HepG2 (cell line): Measurements from ENCODE around the gene DARS2. TPM values are rescaled to one million over a fixed set of nuclear protein-coding genes. Genes with fewer than 3 reads are reported as not detected.
"Not testable (repeated sequence)": the region's sequence is repeated elsewhere in the genome, so short reads cannot be mapped to it uniquely, and the experiment has no call there.

Source experiments
- ATAC-seq: fragments of 200-7000 bp; cut with Tn5 transposase; 3 replicates; pipeline ENCODE4 v1.9.1; 2020; ENCODE audit warnings: mild to moderate bottlenecking, moderate library complexity
- BruUV-seq: library from RNA; stranded (reverse); fragments of 400-500 nt; replicated peaks from 2 replicates; lab custom pipeline; 2021; lab: Mats Ljungman, UMichigan
- CTCF ChIA-PET: fragments of 300-600 bp; formaldehyde crosslinking; extraction: SDS; loops from one replicate; lab custom pipeline; 2021; ENCODE audit warnings: low total read pairs, inconsistent platforms, low intra/inter-chr PET ratio; lab: Yijun Ruan, JAX
- POLR2A ChIA-PET: fragments of 350-600 bp; sonication (Branson Sonifier 250); formaldehyde crosslinking; loops from one replicate; lab custom pipeline; 2020; ENCODE audit warnings: antibody characterized with exemption, inconsistent platforms; lab: Yijun Ruan, JAX
- DNase-seq: peaks from one replicate; pipeline ENCODE4 v3.0.0-alpha.2; 2015; ENCODE audit warnings: low spot score
- FAIRE-seq: peaks from 3 replicates; lab custom pipeline; 2011; peaks lifted over from hg19 to GRCh38; lab: Jason Lieb, UNC
- H2AFZ ChIP-seq: one replicate; pipeline ENCODE4 v1.6.1; 2011; ENCODE audit warnings: low read length, inconsistent platforms
- H3K27ac ChIP-seq: fragments of 300-600 bp; 3 replicates; pipeline ENCODE4 v1.8.0; 2011; ENCODE audit warnings: mixed run types, mild to moderate bottlenecking, mixed read lengths, low read length, inconsistent platforms; ENCODE audit not compliant: insufficient read depth; ENCODE audit errors: extremely low read length
- H3K27me3 ChIP-seq, 2 experiments: fragments of 200-600 bp in 1 of 2; 2 replicates in 1 of 2; 3 replicates in 1 of 2; pipeline versions ENCODE4 v1.6.0 to v1.8.0; 2011; ENCODE audit warnings: low read length in 2 of 2, mild to moderate bottlenecking in 2 of 2, moderate library complexity in 2 of 2, inconsistent platforms in 1 of 2; ENCODE audit not compliant: insufficient read depth in 2 of 2, control insufficient read depth in 1 of 2
- H3K36me3 ChIP-seq, 2 experiments: fragments of 200-600 bp in 1 of 2; replicated peaks in 1 of 2; 2 replicates in 1 of 2; 3 replicates in 1 of 2; pipeline versions ENCODE4 v1.5.1 to v1.8.0; 2011; ENCODE audit warnings: low read length in 2 of 2, inconsistent platforms in 1 of 2; ENCODE audit not compliant: insufficient read depth in 2 of 2, control insufficient read depth in 1 of 2
- H3K4me1 ChIP-seq: 2 replicates; pipeline ENCODE4 v1.5.1; 2012; ENCODE audit warnings: low read length, inconsistent platforms; ENCODE audit not compliant: insufficient read depth
- H3K4me2 ChIP-seq: 2 replicates; pipeline ENCODE4 v1.6.0; 2011; ENCODE audit warnings: low read depth, low read length, inconsistent platforms
- H3K4me3 ChIP-seq, 3 experiments: fragments of 200-600 bp in 1 of 3; sonication (generic), shearing (Covaris generic) in 1 of 3; replicated peaks in 1 of 3; 2 replicates each; pipeline ENCODE4 v1.5.1; 2011 to 2016; ENCODE audit warnings: low read length in 3 of 3, inconsistent platforms in 2 of 3, low read depth in 2 of 3, mild to moderate bottlenecking in 2 of 3, control low read depth in 1 of 3, mixed read lengths in 1 of 3; ENCODE audit not compliant: insufficient read depth in 1 of 3
- H3K79me2 ChIP-seq: one replicate; pipeline ENCODE4 v1.6.1; 2011; ENCODE audit warnings: low read length, inconsistent platforms; ENCODE audit not compliant: insufficient read depth
- H3K9ac ChIP-seq: 2 replicates; pipeline ENCODE4 v1.6.0; 2011; ENCODE audit warnings: mild to moderate bottlenecking, low read depth, low read length, inconsistent platforms; ENCODE audit not compliant: insufficient read depth
- H3K9me3 ChIP-seq: 2 replicates; pipeline ENCODE4 v1.5.1; 2012; ENCODE audit warnings: mild to moderate bottlenecking, low read length
- H4K20me1 ChIP-seq: 2 replicates; pipeline ENCODE4 v1.6.0; 2011; ENCODE audit warnings: inconsistent platforms, mild to moderate bottlenecking, low read length, moderate library complexity; ENCODE audit not compliant: insufficient read depth
- ADNP ChIP-seq: sonication (generic); formaldehyde crosslinking; IDR thresholded peaks from 2 replicates; pipeline ENCODE4 v1.4.0; 2020; ENCODE audit warnings: missing genetic modification reagents
- HOXA5 ChIP-seq: sonication (generic); formaldehyde crosslinking; IDR thresholded peaks from 2 replicates; pipeline ENCODE4 v1.4.0; 2020; ENCODE audit warnings: missing genetic modification reagents
- JARID2 ChIP-seq: sonication (generic); formaldehyde crosslinking; IDR thresholded peaks from 2 replicates; pipeline ENCODE4 v1.8.1; 2023; ENCODE audit warnings: missing genetic modification reagents, inconsistent platforms; ENCODE audit not compliant: insufficient replicate concordance
- JUND ChIP-seq: sonication (generic); formaldehyde crosslinking; IDR thresholded peaks from 2 replicates; pipeline ENCODE4 v1.8.0; 2022; ENCODE audit warnings: mild to moderate bottlenecking, missing genetic modification reagents
- KDM3A ChIP-seq: IDR thresholded peaks from 2 replicates; pipeline ENCODE4 v1.6.1; 2018; ENCODE audit warnings: low read depth, missing compliant biosample characterization
- PCBP1 ChIP-seq: fragments of 200-400 bp; formaldehyde crosslinking; IDR thresholded peaks from 2 replicates; pipeline ENCODE4 v1.6.1; 2017; ENCODE audit warnings: mild to moderate bottlenecking, low read depth, low read length, borderline replicate concordance
- U2AF1 ChIP-seq: fragments of 200-400 bp; formaldehyde crosslinking; optimal IDR thresholded peaks from 2 replicates; pipeline ENCODE3; 2017; ENCODE audit warnings: mild to moderate bottlenecking, low read depth, low read length
- ZBTB21 ChIP-seq: sonication (generic); formaldehyde crosslinking; IDR thresholded peaks from 2 replicates; pipeline ENCODE4 v1.4.0; 2020; ENCODE audit warnings: missing genetic modification reagents
- ZBTB7B ChIP-seq: sonication (generic); formaldehyde crosslinking; IDR thresholded peaks from 2 replicates; pipeline ENCODE4 v1.4.0; 2020; ENCODE audit warnings: missing genetic modification reagents
- ZNF207 ChIP-seq: fragments of 450-650 bp; IDR thresholded peaks from 2 replicates; pipeline ENCODE4 v1.6.1; 2016; ENCODE audit warnings: antibody characterized with exemption, borderline replicate concordance
- ZNF501 ChIP-seq: sonication (generic); formaldehyde crosslinking; IDR thresholded peaks from 2 replicates; pipeline ENCODE4 v1.5.1; 2020; ENCODE audit warnings: mild to moderate bottlenecking, moderate library complexity, missing genetic modification reagents
- ZNF605 ChIP-seq: sonication (generic); formaldehyde crosslinking; IDR thresholded peaks from 2 replicates; pipeline ENCODE4 v1.8.0; 2022; ENCODE audit warnings: mild to moderate bottlenecking, missing genetic modification reagents
- ZNF615 ChIP-seq: sonication (generic); formaldehyde crosslinking; IDR thresholded peaks from 2 replicates; pipeline ENCODE4 v1.5.0; 2020; ENCODE audit warnings: mild to moderate bottlenecking, missing genetic modification reagents, borderline replicate concordance
- ZSCAN31 ChIP-seq: sonication (generic); formaldehyde crosslinking; IDR thresholded peaks from 2 replicates; pipeline ENCODE4 v1.5.0; 2020; ENCODE audit warnings: low read depth, mild to moderate bottlenecking, missing genetic modification reagents
- WGBS: methylation state at CpG from one replicate; pipeline ENCODE4 v1.1.6; 2017; ENCODE audit warnings: low lambda C conversion rate; 5-methylcytosine and 5-hydroxymethylcytosine counted together
- in situ Hi-C: cut with HindIII; loops from 2 replicates; pipeline ENCODE4 v1.10.0; 2017; ENCODE audit warnings: low pct_unique_long_range_greater_than_20kb; ENCODE audit not compliant: extremely low pct_ligation_motif_present
- intact Hi-C: fragments of 100-400 bp; cut with micrococcal nuclease; formaldehyde crosslinking; loops from one replicate; pipeline ENCODE4 v1.10.0; 2022; ENCODE audit not compliant: unreplicated experiment
- polyA plus RNA-seq, 8 experiments: library from polyadenylated mRNA; depleted of rRNA in 3 of 8; stranded (reverse) in 7 of 8; unstranded in 1 of 8; fragments of >200 nt; fragmentation: Illumina TruSeq in 4 of 8; extraction: Trizol in 4 of 8; gene quantifications; 2 replicates each; pipeline versions ENCODE4 v1.2.1 to v1.2.3, GENCODE V29; 2011 to 2016; ENCODE audit warnings: low read depth in 4 of 8, missing spikeins in 1 of 8, mixed read lengths in 1 of 8; ENCODE audit not compliant: insufficient read depth in 1 of 8
- total RNA-seq, 5 experiments: library from RNA; depleted of rRNA; stranded (reverse); fragments of >200 nt; fragmentation: Illumina TruSeq; extraction: Trizol; gene quantifications; 2 replicates each; pipeline ENCODE4 v1.2.3, GENCODE V29; 2016; ENCODE audit warnings: low read depth in 1 of 5

Gene DARS2
- total and polyA plus RNA-seq, 2 of the 13 experiments (the other 11 are each of a cell fraction or from before 2014, with no cell fraction given): 17.6 to 27.7 TPM

DNA sequence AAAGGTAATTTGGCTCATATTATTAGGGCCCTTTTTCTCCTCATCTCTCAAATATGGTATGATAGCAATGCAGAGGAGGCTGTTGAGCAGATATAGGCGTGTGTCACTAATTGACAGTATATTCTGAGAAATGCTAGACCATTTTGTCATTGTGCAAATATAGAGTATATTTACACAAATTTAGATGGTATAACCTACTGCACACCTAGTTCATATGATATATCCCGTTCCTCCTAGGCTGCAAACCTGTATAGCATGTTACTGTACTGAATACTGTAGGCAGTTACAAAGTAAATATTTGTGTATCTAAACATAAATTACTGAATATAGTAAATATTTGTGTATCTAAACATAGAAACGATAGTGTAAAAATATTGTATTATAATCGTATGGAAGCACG is 52.3 kb downstream of the DARS2 start (continued):
- no peak for TF ChIP-seq ZNF501 (CRISPR knock-in tag)
- no peak for TF ChIP-seq ZNF615
- TF ChIP-seq U2AF1: no peak
- no peak for TF ChIP-seq KDM3A (CRISPR knock-in tag)
- TF ChIP-seq, all 625 proteins: peak for 0

DNA sequence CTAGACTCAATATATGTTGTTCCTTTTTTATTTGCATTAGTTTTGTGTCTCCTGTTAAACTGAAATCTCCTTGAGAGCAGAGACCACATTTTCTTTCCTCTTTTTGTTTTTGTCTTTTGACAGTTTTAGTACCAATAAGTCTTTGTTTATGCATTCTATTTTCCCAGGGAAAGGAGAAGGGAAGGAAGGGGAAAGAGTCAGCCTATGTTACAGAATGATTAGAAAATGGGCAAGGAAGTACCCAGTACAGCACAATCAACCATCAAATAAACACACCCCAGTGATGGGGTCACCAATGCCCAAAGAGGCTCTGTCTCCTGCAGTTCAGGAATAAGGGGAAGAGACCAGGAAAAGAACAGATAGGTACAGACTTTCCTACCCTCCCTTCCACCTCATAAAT is 53.8 kb downstream of the DARS2 start:
- H3K4me3 ChIP-seq: no peak overlapping the region
- H3K9me3 ChIP-seq: no peaks in the 10 kb centered on the region
- no peak overlapping the region for H3K4me2 ChIP-seq
- H3K27ac ChIP-seq: no peak overlapping the region
- ChIA-PET POLR2A (interaction anchor here (2.7 kb wide), 1 partner anchor 10 kb away, joined by 7 read pairs; the partner anchor contains the start of gene ZBTB37), CTCF (no interaction called here)
- H4K20me1 ChIP-seq: no peaks in the 10 kb centered on the region
- intact Hi-C loops: no loop called here
- H2AFZ ChIP-seq: no peak overlapping the region
- TF ChIP-seq JARID2: no peak
- no peak for TF ChIP-seq ZBTB7B (CRISPR knock-in tag)
- TF ChIP-seq ZNF207: no peak
- no peak for TF ChIP-seq ZSCAN31 (CRISPR knock-in tag)
- TF ChIP-seq JUND (CRISPR knock-in tag): no peak
- TF ChIP-seq ZNF605 (CRISPR knock-in tag): no peak
- no peak for TF ChIP-seq ZBTB21 (CRISPR knock-in tag)
- TF ChIP-seq ADNP: no peak
- no peak for TF ChIP-seq HOXA5 (CRISPR knock-in tag)
- TF ChIP-seq PCBP1: no peak
- no peaks in the 10 kb centered on the region for H3K4me1 ChIP-seq
- FAIRE-seq (no peak), DNase-seq (no peak), ATAC-seq (no peak)
- H3K27me3 ChIP-seq: no peaks in the 10 kb centered on the region
- no TSS peak for BruUV-seq
- peaks cover 0 to 20% of the 10 kb centered on the region in 2 experiments; a peak in 3 of 5 replicates for H3K36me3 ChIP-seq
- H3K9ac ChIP-seq: no peak overlapping the region
- in situ Hi-C loops: no loop called here
- H3K79me2 ChIP-seq: no peaks in the 10 kb centered on the region

DNA sequence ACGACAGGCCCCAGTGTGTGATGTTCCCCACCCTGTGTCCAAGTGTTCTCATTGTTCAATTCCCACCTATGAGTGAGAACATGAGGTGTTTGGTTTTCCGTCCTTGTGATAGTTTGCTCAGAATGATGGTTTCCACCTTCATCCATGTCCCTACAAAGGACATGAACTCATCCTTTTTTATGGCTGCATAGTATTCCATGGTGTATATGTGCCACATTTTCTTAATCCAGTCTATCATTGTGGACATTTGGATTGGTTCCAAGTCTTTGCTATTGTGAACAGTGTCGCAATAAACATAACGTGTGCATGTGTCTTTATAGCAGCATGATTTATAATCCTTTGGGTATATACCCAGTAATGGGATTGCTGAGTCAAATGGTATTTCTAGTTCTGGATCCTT is 56.6 kb downstream of the DARS2 start:
- in situ Hi-C loops, BruUV-seq, intact Hi-C loops, POLR2A ChIA-PET, DNase-seq, ATAC-seq, H3K27me3 ChIP-seq, H2AFZ ChIP-seq, H3K4me1 ChIP-seq, FAIRE-seq, H3K79me2 ChIP-seq, H3K4me2 ChIP-seq, H3K27ac ChIP-seq, CTCF ChIA-PET, H3K4me3 ChIP-seq, H3K9ac ChIP-seq, H3K9me3 ChIP-seq, H4K20me1 ChIP-seq: not testable (repeated sequence)
- WGBS: 96% methylated on average over 4 of the region's 4 CpGs
- peaks cover 6 to 22% of the 10 kb centered on the region in 2 experiments; a peak in 4 of 5 replicates for H3K36me3 ChIP-seq
